ENCODE results near the gene OGG1.
A peak's percentile ranks its signal among the peaks of the same experiment; 100 is the strongest.

The OGG1 gene

DNA sequence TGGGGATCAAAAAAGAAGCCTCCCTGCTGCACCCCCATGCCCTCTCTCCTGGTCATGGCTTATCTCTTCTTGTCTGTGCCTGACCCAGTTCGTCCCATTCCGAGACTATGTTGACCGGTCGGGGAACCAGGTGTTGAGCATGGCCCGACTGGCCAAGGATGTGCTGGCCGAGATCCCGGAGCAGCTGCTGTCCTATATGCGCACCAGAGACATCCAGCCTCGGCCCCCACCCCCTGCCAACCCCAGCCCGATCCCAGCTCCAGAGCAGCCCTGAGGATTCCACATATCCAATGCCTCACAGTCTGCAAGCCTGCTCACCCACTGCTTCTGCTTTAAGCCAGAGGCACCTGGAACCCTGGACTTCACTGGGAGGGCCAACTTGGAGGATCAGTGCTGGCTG lies 20.3 kb upstream of the OGG1 start:
- DNase-seq, result no peak

DNA sequence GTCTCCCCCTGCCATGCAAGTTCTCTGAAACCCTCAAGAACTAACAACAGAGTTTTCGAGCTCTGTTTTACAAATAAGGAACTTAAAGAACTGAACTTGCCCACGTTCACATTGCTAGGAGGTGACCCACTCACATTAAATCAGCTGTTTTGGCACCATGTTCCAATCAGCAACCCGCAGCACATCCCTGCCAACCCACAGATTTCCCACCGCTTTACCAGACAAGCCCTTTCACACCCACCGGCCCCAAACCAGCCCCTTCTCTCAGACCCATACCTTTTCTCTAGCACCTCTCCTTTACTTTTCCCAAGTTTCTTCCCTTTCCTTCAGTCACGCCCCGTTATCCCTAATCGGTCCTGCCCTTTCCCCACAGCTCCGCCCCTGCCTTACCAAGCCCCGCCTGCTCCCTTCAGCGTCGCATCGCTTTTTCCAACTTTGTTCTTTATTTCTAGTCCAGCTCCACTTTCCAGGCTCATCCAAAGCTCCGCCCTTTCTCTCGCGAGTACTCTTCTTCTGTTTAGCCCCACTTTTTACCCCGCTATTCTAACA lies 19.0 kb upstream of the OGG1 start:
- no peak for DNase-seq

DNA sequence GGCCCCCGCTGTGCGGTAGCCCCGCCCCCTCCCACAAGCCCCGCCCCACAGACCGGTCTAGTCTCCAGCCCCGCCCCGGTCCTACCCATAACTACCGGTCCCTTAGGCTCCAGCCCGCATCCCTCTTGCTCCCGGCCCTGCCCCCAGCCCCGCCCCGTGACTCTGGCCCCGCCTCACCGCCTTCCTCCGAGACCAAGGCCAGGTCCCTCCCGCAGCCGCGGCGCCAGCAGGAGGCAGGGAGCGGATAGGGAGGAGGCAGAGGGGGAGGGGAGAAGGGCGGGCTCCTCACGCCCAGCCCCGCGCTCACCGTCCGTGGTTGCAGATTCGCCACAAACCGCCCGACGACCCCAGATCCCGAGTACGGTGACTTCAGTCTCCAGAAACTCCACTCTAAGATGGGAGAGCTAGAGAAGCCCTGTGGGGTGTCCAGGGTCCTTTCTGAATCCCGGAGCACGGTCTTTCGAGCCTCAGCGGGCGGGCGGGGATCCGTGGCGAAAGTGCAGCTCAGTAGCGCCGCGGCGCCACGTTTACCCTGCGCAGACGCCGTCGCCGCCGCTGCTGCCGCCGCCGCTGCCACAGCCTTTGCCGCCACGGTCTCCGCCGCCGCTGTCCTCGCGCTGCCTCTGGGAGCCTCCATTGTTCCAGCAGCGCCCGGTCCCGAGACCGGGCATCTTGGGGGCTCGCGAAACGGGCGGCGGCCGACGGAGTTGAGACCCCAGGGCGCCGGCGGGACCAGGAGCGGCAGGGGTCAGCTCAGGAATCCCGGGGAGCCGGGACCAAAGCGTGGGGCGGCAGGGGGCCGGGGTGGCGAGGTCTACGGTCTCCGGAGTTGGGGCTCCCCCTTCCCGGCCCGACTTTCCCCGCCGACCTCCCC lies 18.3 kb upstream of the OGG1 start, which contains the start of gene BRPF1:
TSS of gene BRPF1 (plus strand) at position 530 of the 874 bp plus-strand sequence. CDS start 2,406 bp downstream, outside the sequence.
- DNase-seq, result peak; percentile 100

DNA sequence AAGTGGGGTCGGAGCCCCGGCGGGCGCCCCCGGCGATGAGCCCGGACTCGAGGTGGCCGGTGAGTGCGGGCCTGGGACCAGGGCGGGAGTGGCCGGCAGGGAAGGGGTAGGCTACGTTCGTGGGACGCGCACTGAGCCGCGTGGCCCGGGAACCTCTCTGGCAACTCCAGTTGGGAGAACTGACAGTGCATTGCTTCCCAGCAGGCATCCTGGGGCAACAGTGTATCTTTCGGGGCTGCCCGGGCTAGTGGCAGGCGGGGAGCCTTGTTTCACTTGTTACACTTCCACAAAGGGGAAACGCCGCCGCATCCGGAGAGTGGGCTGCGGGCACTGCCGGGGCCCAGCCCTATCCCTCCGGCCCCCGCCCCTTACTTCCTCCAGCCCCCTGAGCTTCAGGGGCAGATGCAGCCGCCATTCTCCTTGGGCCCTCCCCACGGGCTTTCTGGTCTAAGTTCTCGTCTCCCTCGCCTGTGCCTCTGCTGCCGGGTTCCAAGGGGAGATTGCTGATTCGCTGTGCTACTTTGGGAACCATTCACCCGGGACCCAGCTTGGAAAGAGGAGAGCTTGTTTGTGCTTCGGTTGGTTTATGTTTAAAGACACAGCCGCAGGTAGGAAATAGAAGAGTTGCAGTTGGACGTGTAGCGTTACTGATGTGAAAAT lies 17.5 kb upstream of the OGG1 start:
- DNase-seq, result peak; percentile 37

DNA sequence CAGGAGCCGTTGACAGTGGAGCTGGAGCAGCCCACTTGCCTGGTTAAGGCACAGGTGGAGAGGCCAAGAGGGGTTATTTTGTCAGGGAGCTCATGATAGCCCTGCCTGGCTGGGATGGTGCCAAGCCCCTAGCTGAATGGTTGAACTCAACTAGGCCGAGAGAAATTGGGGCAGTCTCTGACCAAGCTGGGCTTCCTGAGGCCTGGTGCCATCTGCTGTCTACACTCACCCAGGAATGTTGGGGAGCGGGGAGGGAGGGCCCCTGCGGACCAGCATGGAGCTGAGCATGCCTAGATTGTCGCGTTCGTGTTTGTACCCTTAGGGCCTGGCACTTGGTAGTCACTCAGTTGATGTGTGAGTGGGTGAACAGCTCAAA lies 17.0 kb upstream of the OGG1 start:
- no peak for DNase-seq

DNA sequence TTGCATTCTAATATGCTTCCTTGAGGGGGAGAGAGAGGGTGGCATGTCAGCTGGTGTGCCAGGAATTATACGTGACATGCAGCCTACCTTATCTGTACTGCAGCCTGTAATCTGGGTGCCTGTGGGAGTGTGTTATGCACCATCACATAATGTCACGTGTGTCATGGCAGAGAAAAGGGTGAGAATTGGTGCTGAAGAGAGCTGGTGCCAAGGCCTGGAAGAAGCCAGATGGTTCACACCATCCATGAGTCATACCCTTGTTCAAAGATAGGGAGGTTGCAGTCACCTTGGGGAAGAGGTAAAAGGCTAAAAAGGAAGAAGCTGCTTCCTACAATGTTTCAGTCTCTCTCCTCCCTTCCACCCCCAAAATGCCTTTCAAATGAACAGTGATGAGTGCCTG lies 12.9 kb upstream of the OGG1 start:
- no peak for DNase-seq

DNA sequence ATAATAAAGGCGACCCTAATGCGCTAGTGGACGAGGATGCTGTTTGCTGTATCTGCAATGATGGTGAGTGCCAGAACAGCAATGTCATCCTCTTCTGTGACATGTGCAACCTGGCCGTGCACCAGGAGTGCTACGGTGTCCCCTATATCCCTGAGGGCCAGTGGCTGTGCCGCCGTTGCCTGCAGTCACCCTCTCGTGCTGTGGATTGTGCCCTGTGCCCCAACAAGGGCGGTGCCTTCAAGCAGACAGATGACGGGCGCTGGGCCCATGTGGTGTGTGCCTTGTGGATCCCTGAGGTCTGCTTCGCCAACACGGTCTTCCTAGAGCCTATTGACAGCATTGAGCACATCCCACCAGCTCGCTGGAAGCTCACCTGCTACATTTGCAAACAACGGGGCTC lies 10.6 kb upstream of the OGG1 start:
- no peak for DNase-seq

DNA sequence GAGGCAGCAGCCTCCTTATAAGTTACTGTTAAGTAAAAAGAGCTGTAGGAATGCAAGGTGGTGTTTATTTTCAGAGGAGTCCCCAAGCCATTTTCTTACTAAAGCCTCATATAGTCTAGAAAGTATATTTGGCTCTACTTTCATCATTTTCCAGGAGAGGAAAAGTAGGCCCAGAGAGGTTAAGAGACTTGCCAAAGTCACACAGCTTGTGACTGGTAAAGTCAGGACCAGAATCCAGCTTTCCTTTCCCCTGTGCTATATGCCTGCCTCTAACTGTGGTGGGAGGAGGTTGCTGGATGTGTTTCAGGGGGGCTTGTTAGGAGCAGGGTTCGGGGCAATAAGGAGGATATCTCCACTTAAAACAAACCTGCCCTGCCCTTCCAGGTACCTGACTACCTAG lies 7.2 kb upstream of the OGG1 start:
- DNase-seq, result no peak

DNA sequence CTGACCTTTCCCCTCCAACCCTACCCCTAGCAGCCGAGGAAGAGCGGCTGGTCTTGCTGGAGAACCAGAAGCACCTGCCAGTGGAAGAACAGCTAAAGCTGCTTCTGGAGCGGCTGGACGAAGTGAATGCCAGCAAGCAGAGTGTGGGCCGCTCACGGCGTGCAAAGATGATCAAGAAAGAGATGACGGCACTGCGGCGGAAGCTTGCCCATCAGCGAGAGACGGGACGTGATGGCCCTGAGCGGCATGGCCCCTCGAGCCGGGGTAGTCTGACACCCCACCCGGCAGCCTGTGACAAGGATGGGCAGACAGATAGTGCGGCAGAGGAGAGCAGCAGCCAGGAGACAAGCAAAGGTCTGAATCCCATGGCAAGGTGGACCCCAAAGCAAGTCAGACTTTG lies 6.2 kb upstream of the OGG1 start:
- DNase-seq, result no peak

DNA sequence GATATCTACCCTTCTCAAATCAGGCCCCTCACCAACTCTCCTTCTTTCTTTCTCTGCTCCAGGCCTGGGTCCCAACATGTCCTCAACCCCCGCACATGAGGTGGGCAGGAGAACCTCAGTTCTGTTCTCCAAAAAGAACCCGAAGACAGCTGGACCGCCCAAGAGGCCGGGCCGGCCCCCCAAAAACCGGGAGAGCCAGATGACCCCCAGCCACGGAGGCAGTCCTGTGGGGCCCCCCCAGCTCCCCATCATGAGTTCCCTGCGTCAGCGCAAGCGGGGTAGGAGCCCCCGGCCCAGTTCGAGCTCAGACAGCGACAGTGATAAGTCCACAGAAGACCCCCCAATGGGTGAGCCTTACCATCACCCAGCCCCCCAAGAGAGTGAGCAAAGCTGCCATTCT lies 5.6 kb upstream of the OGG1 start:
- DNase-seq, result no peak

DNA sequence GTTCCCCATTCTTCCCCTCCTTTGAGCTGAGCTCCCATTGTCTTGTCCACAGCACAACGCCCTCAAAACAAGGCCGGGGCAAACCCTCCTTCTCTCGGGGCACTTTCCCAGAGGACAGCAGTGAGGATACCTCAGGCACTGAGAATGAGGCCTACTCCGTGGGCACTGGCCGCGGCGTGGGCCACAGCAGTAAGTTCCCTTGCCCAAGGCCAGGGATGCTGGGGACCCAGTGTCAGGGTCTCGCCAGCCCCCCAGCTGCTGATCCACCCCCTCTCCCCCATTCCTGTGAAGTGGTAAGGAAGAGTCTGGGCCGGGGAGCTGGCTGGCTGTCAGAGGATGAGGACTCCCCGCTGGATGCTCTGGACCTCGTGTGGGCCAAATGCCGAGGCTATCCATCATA lies 4.2 kb upstream of the OGG1 start:
- DNase-seq, result no peak

DNA sequence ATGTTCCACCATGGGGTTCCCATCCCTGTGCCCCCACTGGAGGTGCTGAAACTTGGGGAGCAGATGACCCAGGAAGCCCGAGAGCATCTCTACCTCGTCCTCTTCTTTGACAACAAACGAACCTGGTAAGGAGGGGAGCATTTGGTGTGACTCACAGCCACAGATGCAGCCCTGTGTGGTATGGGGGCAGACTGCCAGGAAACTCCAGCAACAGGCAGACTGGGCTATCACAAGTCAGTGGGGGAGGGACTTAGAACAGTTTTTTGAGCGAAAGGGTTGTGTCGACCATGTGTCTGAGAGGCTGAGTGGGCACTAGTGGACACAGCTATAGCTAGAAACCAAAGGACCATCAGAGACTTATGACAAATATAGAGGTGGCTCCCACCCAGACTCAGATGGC lies 3.4 kb upstream of the OGG1 start:
- no peak for DNase-seq

DNA sequence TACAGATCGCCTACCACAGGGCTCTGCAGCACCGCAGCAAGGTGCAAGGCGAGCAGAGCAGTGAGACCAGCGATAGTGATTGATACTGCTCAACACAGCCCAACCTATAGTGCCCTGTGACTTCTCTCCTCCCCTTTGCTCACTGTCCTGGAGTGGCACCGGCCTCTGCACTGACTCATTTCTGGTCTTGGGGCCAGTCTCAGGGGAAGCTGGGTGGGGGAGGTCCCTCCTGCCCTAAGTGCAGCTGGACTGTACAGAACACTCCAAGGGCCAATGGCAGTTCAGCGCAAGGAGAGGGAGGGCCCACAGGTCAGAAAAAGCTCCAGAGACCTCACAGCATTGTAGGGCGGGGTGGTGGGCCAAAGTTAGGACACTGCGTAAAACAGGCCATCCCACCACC lies 2.5 kb upstream of the OGG1 start:
- DNase-seq, result no peak

DNA sequence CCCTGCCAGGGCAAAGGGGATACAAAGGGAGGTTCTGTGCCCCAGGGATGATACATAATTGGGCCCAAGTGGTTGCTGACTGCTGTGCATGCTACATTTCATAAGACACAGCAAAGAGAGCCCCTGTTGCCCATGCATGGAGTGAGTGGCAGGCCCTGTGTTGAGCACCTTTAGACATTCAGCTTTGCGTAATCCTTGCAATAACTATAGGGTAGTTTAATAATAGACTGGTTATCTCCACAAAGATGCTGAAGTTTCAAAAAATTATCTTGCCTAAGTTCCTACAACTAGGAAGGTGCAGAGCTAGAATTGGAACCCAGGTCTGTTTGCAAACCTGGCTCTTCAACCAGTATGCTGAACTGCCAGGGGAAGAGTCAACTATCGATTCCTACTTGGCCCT lies 1.7 kb upstream of the OGG1 start:
- DNase-seq, result no peak

DNA sequence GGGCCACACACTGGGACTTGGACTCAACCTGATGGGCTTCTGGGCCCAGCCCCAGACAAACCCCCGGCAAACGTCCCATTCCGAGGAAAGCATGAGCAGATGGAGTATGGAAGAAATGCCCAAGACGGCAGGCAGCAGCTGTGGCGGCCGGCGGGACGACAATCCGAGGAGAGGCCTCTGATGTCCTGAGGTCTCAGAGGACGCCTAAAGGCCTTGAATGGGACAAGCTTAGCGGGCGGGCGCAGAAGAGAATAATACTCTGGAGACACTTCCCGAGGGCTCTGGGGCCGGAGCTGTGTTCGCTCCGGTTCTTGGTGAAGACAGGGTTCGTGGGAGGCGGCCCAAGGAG lies 482 bp upstream of the OGG1 start:
- DNase-seq, result no peak

DNA sequence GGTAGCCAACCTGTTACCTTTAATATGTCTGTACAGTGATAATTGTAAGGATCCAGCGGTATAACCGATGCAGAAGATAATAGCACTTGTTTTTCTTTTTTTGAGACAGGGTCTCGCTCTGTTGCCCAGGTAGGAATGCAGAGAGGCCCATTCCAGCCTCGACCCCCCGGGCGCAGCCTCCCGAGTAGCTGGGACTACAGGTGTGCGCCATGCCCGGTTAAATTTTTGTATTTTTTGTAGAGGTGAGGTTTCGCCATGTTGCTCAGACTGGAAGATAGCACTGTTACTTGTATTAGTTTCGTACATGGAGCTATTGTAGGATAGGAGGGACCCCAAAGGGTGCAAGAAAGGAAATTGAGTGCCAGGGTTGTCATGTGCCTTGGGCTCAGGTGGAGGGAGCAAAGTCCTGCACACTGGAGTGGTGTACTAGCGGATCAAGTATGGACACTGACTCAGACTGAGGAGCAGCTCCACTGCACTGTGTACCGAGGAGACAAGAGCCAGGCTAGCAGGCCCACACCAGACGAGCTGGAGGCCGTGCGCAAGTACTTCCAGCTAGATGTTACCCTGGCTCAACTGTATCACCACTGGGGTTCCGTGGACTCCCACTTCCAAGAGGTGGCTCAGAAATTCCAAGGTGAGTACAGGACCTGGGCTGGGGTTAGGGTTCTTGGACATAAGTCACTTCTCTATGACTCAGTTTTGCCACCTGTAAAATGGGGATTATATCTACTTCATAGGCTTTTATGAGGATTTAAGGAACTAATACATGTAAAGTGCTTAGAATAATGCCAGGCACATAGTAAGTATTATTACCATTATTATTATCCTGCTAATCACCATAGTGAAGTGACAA lies 1.0 kb downstream of the OGG1 start:
- no peak for DNase-seq

DNA sequence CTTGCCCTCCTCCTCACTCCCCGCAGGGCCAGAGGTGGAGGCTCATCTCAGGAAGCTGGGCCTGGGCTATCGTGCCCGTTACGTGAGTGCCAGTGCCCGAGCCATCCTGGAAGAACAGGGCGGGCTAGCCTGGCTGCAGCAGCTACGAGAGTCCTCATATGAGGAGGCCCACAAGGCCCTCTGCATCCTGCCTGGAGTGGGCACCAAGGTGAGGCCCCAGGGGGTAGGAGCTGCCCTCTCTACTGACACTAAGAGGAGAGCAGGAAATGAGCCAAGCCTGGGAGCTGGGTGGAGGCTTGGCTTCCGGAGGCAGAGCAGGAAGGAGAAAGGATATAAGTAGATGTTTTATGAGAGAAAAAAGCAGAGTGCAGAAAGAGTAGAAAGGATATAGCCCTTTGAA lies 4.9 kb downstream of the OGG1 start:
- no peak for DNase-seq

DNA sequence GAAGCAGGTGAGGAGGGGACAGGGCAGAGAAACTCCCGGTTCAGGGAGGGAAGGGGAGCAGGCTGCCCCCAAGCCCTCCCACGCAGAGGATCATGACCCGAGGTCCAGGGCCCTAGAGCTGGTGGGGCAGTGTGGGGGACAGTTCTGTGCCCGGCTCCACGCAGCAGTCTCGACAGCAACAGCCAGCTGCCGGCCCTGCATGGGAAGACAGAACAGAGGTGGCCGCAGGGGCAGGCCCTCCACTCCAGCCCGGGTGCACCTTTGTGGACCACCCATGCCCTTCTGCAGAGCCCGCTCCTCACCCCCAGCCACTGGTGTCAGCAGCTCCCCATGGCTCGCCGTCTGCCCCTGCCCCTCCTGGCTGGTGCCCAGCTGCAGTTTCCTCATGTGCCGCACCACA lies 7.7 kb downstream of the OGG1 start:
- DNase-seq, result no peak

DNA sequence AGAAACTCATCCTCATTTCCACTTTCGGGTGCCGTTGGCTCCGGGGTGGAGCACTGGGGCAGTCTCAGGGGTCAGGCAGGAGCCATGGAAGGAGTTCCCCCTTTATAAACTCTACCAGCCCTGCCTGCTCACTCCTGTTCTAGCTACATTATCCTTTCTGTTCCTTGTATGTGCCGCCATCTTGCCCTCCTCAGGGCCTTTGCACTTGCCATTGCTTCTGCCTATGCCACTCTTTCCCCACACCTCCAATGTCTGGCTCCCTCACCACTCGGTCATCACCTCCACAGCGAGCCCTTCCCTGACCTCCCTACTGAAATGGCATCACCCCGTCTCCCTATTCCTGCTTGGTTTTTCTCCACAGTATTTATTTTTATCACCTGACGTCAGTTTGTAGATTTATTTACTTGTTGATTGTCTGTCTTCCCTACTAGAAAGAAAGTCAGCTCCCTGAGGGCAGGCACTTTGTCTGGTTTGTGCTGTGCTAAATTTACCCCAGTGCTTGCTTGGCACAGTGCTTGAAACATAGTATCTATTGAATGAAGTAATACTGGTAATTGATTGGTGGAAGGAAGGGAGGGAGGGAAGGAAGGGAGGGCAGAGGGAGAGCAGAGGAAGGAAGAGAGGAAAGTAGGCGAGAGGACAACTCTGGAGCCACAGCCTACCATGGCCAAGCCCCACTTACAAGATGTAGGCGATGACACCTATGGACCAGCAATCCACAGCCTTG lies 11.2 kb downstream of the OGG1 start:
- DNase-seq, result no peak

DNA sequence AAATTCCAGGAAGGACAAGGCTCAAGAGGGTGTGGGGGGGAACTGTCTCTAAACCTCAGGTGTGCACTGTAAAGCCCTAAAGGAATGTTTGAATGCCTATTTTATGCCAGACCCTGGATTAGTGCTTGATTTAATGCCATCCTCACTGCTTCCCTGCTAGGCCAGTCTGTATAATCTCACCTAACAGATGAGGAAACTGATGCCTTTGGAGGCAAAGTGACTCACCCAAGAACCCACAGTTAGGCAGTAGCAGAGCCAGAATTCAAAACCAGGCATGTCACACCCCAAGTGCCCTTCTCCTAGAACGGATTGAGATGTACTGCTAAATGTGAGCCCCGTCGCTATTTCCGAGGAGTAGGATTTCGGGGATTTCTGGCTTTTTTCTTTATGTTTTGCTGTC lies 12.2 kb downstream of the OGG1 start:
- DNase-seq, result no peak

DNA sequence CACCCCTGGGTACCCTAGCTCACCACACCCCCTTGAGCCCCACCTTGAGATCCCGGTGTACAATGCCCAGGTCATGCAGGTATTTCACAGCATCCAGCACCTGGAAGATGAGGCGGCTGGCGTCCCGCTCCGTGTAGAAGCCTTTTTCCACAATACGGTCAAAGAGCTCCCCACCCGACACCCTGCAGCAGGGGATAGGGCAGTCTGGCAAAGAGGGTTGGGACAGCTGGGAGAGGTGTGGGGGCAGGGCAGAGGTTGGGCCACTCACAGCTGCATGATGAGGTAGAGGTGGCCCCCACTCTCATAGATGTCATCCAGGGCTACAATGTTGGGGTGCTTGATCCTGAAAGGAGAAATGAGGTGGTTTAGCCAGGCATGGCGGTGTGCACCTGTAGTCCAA lies 13.1 kb downstream of the OGG1 start:
- DNase-seq, result no peak

DNA sequence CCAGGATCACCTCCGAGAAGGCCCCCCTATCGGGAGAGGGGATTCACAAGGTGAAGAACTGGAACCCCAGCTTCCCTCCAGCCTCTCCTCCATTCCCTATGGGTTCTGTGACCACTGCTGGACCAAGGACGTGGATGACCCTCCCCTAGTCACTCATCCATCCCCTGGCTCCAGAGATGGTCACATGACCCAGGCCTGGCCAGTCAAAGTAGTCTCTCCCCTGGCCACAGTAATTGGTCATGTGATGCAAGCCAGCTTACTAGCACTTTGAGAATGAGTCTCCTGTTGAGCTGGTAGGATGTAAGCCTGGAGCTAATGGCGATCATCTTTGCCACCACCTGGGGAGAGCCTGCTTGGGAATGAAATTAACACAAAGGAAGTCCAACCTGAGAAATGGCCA lies 16.1 kb downstream of the OGG1 start:
- DNase-seq, result no peak

DNA sequence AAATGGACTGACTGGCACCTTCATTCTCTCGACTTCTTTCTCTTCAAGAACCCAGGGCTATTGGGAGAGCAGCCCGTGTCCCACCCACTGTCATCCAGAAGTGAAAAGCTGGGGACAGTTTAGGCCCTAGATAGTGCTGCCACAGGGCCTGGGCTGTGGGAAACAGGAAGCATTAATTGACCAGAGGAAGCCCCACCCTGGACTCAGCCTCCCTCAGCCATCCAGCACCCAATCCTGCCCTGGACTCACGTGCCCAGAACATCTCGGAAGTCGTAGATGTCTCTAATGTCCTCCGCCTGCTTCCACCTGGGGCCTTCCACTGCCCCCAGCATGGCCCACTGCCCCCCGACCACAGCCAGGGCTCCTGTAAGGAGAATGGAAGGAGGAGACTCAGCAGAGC lies 17.7 kb downstream of the OGG1 start:
- DNase-seq, result no peak

Measured in stimulated activated CD4-positive, alpha-beta T cell treated with anti-CD3 and anti-CD28 coated beads, Interleukin-4, amount 100 ng/mL, for 1 hour (primary cell).